PC-3 (cell line): ENCODE measurements around the gene EXOC8. TPM values are rescaled to one million over a fixed set of nuclear protein-coding genes. Genes with fewer than 3 reads are reported as not detected.

Experiments used
- ATAC-seq: fragments of 200-7000 bp; cut with Tn5 transposase; 2 replicates; pipeline ENCODE4 v1.9.1; 2020; ENCODE audit warnings: mild to moderate bottlenecking, moderate library complexity
- BruUV-seq: library from RNA; stranded (reverse); fragments of 400-500 nt; replicated peaks from 2 replicates; lab custom pipeline; 2021; lab: Mats Ljungman, UMichigan
- CTCF ChIA-PET: fragments of 300-600 bp; sonication (Branson Sonifier 250); formaldehyde crosslinking; loops from one replicate; lab custom pipeline; 2022; ENCODE audit warnings: antibody characterized with exemption; lab: Charles Lee
- POLR2A ChIA-PET: fragments of 300-600 bp; sonication (Branson Sonifier 250); formaldehyde crosslinking; loops from one replicate; lab custom pipeline; 2022; ENCODE audit warnings: antibody characterized with exemption; ENCODE audit not compliant: unreplicated experiment; lab: Charles Lee
- DNase-seq: peaks from one replicate; pipeline ENCODE4 v3.0.0-alpha.2; 2015
- H2AFZ ChIP-seq: fragments of 300-600 bp; sonication (generic); 2 replicates; pipeline ENCODE4 v1.6.0; 2016; ENCODE audit warnings: antibody characterized with exemption, low read length
- H3F3A ChIP-seq: fragments of 300-600 bp; sonication (generic); one replicate; pipeline ENCODE4 v1.6.0; 2017; ENCODE audit warnings: antibody characterized with exemption, low read length, control low read depth, mild to moderate bottlenecking; ENCODE audit not compliant: unreplicated experiment
- H3K27ac ChIP-seq: fragments of 300-600 bp; sonication (generic); 2 replicates; pipeline ENCODE4 v1.5.1; 2016; ENCODE audit warnings: mild to moderate bottlenecking, low read length
- H3K27me3 ChIP-seq: fragments of 300-600 bp; sonication (generic); 2 replicates; pipeline ENCODE4 v1.6.1; 2016; ENCODE audit warnings: low read length, mixed read lengths
- H3K36me3 ChIP-seq: fragments of 300-600 bp; sonication (generic); 2 replicates; pipeline ENCODE4 v1.6.1; 2016; ENCODE audit warnings: low read depth, mixed run types, low read length, mixed read lengths
- H3K4me1 ChIP-seq: fragments of 300-600 bp; sonication (generic); 2 replicates; pipeline ENCODE4 v1.5.1; 2016; ENCODE audit warnings: low read length; ENCODE audit not compliant: insufficient read depth
- H3K4me2 ChIP-seq: fragments of 300-600 bp; sonication (generic); 2 replicates; pipeline ENCODE4 v1.6.0; 2016; ENCODE audit warnings: low read length
- H3K4me3 ChIP-seq: fragments of 300-600 bp; sonication (generic); 2 replicates; pipeline ENCODE4 v1.5.1; 2016; ENCODE audit warnings: mild to moderate bottlenecking, low read length, mixed read lengths
- H3K79me2 ChIP-seq: fragments of 300-600 bp; sonication (generic); 2 replicates; pipeline ENCODE4 v1.6.1; 2017; ENCODE audit warnings: low read length, mixed read lengths
- H3K9ac ChIP-seq: fragments of 300-600 bp; sonication (generic); 2 replicates; pipeline ENCODE4 v1.6.0; 2016; ENCODE audit warnings: mild to moderate bottlenecking, low read length
- H3K9me2 ChIP-seq: fragments of 300-600 bp; sonication (generic); replicated peaks from 2 replicates; pipeline ENCODE4 v1.6.1; 2016; ENCODE audit warnings: mixed run types, low read length, mixed read lengths
- H3K9me3 ChIP-seq: fragments of 300-600 bp; sonication (generic); 2 replicates; pipeline ENCODE4 v1.6.1; 2016; ENCODE audit warnings: low read length, mixed read lengths
- H4K20me1 ChIP-seq: fragments of 300-600 bp; sonication (generic); 2 replicates; pipeline ENCODE4 v1.6.1; 2016; ENCODE audit warnings: low read length, mixed read lengths
- CTCF ChIP-seq: fragments of 300-600 bp; sonication (generic); conservative IDR thresholded peaks from 2 replicates; pipeline ENCODE4 v1.5.1; 2017; ENCODE audit warnings: antibody characterized with exemption, low read depth, mild to moderate bottlenecking, low read length
- EZH2 ChIP-seq: fragments of 300-600 bp; sonication (generic); IDR thresholded peaks from one replicate; pipeline ENCODE4 v1.6.1; 2017; ENCODE audit warnings: antibody characterized with exemption, mild to moderate bottlenecking, low read length; ENCODE audit not compliant: unreplicated experiment
- EZH2phosphoT487 ChIP-seq: fragments of 300-600 bp; sonication (generic); IDR thresholded peaks from 2 replicates; pipeline ENCODE4 v1.6.1; 2018; ENCODE audit warnings: mild to moderate bottlenecking, antibody characterized with exemption, low read length, borderline replicate concordance
- intact Hi-C: fragments of 100-400 bp; cut with micrococcal nuclease; formaldehyde crosslinking; loops from 2 replicates; pipeline ENCODE4 v1.9.0; 2023
- total RNA-seq: library from RNA; depleted of rRNA; stranded (reverse); fragments of >200 nt; gene quantifications from 2 replicates; pipeline ENCODE4 v1.2.3, GENCODE V29; 2014

The EXOC8 gene
- total RNA-seq, 1 experiment from 2014 or later: 14.0 TPM

DNA sequence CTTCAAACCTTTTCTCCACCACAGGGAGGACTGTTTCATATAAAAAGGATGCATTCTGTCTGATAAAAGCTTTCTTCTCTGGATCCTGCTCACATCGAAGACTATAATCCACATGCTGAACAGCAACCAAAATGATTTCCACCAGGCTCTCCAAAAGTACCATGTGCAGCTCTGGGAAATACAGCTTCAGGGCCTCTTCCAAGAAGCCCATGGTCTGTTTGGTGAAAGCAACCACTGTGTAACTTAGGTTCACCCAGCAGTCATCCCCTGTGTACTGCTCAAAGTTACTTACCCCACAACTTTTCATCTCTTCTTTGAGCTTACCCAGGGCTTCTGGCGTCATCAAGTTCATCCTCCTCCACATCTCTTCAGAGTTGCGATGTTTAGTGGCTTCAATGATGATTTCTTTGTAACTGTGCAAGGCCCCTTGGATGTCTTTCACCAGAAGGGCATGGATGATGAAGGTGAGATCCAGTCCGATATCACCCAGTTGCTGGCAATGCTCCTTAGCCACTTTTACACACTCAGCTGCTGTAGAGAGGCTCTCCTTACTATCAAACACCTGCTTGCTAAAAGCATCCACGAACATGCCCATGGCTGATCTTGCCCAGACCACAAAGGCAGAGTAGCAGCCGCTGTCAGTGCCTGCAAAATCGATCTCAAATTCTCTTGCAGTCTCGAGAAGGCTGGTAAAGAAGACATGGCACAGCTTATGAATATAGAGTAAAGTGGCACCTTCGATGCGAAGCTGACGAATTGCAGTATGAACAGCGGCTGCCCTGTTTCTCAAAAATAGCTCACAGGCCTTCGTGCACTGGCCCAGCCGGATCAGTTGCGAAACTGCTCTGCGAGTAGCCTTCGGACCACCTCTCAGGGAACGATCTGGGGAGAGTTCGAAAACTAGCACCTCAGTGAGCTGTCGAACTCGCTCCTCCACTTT is 1.7 kb downstream of the EXOC8 start:
- CTCF ChIA-PET: no interaction called here
- Histone ChIP-seq H3K27me3 (no peaks in the 10 kb centered on the region), H2AFZ (no peak overlapping the region), H3K4me3 (peak overlapping the region; percentile 95), H3K4me1 (peaks cover 17% of the 10 kb centered on the region), H3K36me3 (peaks cover 3% of the 10 kb centered on the region; the same call in 1 of the 2 replicates), H3K9me3 (no peaks in the 10 kb centered on the region), H3K79me2 (peaks cover 98% of the 10 kb centered on the region), H3K9me2 (no peaks in the 10 kb centered on the region), H3K4me2 (peak overlapping the region; percentile 94), H3F3A (no peaks in the 10 kb centered on the region), H3K9ac (peak overlapping the region; percentile 95), H3K27ac (no peak overlapping the region), H4K20me1 (peaks cover 49% of the 10 kb centered on the region)
- TF ChIP-seq EZH2phosphoT487: no peak
- no peak for TF ChIP-seq CTCF
- no peak for TF ChIP-seq EZH2
- POLR2A ChIA-PET: no interaction called here
- intact Hi-C loops: loop anchor here (2.0 to 10.0 kb wide), 2 partner anchors 93 to 361 kb away; partner anchors contain the start of genes ARV1 and TTC13
- BruUV-seq: no TSS peak
- no peak for ATAC-seq
- peak; percentile 46 for DNase-seq

DNA sequence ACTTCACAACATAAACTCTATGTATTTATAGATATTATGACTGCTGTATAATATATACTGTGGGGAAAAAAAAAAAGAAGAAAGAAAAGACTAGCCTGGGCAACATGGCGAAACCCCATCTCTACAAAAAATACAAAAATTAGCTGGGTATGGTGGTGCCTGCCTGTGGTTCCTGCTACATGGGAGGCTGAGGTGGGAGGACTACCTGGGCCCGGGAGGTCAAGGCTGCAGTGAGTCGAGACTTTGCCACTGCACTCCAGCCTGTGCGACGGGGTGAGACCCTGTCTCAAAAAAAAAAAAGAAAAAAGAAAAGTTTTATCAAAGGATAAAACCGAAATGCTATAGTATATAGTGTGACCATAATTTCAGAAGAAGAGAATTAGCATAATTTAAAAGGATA is 2.7 kb downstream of the EXOC8 start:
- no peaks in the 10 kb centered on the region for H3K27me3 ChIP-seq
- H3K4me2 ChIP-seq: peak overlapping the region; percentile 94
- POLR2A ChIA-PET: interaction anchor here (0.6 kb wide), 1 partner anchor 95 kb away, joined by 4 read pairs; no protein-coding TSS in a partner anchor
- H3K9me3 ChIP-seq: no peaks in the 10 kb centered on the region
- ATAC-seq (no peak), DNase-seq (no peak)
- H3K79me2 ChIP-seq: peaks cover 90% of the 10 kb centered on the region
- no peaks in the 10 kb centered on the region for H3K9me2 ChIP-seq
- peak overlapping the region; percentile 95 for H3K9ac ChIP-seq
- H4K20me1 ChIP-seq: peaks cover 49% of the 10 kb centered on the region
- CTCF ChIA-PET: interaction anchor here (0.6 kb wide), 1 partner anchor 23 kb away, joined by 3 read pairs; no protein-coding TSS in a partner anchor
- no peak for TF ChIP-seq EZH2
- TF ChIP-seq CTCF: no peak
- TF ChIP-seq EZH2phosphoT487: no peak
- intact Hi-C loops: loop anchor here (10.0 kb wide), 1 partner anchor 360 kb away; the partner anchor contains the start of genes ARV1 and TTC13
- peak overlapping the region; percentile 95 for H3K4me3 ChIP-seq
- H3F3A ChIP-seq: no peaks in the 10 kb centered on the region
- BruUV-seq: no TSS peak
- H3K4me1 ChIP-seq: peaks cover 9% of the 10 kb centered on the region
- H3K36me3 ChIP-seq: no peaks in the 10 kb centered on the region
- no peak overlapping the region for H3K27ac ChIP-seq
- H2AFZ ChIP-seq: no peak overlapping the region
